PC-3 (cell line): ENCODE data around the gene HIP1R.

ENCODE experiments used
- EZH2 ChIP-seq: fragments of 300-600 bp; sonication (generic); IDR thresholded peaks from one replicate; pipeline ENCODE4 v1.6.1; 2017; ENCODE audit warnings: antibody characterized with exemption, mild to moderate bottlenecking, low read length; ENCODE audit not compliant: unreplicated experiment
- EZH2phosphoT487 ChIP-seq: fragments of 300-600 bp; sonication (generic); IDR thresholded peaks from 2 replicates; pipeline ENCODE4 v1.6.1; 2018; ENCODE audit warnings: mild to moderate bottlenecking, antibody characterized with exemption, low read length, borderline replicate concordance
- TF ChIP-seq, protein P1 (sequence below): fragments of 300-600 bp; sonication (generic); conservative IDR thresholded peaks from 2 replicates; pipeline ENCODE4 v1.5.1; 2017; ENCODE audit warnings: antibody characterized with exemption, low read depth, mild to moderate bottlenecking, low read length

DNA sequence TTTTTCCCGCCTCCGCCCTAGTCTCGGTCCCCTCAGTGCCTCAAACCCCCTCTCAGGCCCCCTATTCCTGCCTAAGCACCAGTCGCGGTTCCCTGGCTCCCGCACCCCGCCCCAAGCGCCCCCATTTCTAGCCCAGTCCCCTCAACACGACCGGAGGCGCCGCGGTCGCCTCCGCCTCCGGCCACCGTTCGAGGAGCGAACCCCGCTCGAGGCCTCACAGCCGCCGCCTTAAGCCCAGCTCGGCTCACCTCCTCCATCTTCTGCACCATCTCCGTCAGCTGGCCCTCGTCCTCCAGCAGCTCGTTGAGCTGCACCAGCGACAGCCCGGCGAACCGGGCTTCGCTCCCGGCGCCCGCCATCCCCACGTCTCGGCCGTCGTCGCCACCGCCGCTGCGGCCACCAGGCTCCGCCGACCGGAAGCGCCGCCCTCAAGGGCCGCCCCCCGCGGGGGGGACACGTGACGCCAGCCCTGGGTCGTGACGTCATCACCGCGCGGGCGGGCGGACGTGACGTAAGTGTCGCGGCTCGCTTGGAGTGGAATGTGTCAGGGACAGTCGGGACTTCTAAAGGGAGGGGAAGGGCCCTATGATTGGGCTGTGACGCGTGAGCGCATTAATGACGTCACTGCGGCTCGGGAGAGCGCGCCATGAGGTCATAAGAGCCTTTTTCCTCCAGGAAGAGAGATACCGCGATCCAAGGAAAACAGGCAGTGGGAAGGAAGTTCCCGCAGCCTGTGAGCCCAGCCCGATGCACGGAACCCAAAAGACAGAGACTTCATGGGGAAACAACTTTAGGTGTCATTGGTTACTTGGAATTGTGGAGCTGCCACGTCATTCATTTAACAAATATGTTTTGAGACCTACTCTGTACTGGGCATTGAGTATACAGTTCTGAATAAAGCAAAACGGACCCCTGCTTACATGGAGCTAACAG is 60.7 kb downstream of the HIP1R start, which contains the start of gene VPS37B:
- TF ChIP-seq, protein P1, sequence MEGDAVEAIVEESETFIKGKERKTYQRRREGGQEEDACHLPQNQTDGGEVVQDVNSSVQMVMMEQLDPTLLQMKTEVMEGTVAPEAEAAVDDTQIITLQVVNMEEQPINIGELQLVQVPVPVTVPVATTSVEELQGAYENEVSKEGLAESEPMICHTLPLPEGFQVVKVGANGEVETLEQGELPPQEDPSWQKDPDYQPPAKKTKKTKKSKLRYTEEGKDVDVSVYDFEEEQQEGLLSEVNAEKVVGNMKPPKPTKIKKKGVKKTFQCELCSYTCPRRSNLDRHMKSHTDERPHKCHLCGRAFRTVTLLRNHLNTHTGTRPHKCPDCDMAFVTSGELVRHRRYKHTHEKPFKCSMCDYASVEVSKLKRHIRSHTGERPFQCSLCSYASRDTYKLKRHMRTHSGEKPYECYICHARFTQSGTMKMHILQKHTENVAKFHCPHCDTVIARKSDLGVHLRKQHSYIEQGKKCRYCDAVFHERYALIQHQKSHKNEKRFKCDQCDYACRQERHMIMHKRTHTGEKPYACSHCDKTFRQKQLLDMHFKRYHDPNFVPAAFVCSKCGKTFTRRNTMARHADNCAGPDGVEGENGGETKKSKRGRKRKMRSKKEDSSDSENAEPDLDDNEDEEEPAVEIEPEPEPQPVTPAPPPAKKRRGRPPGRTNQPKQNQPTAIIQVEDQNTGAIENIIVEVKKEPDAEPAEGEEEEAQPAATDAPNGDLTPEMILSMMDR, result no peak
- TF ChIP-seq EZH2phosphoT487 (no peak), EZH2 (no peak)
